Measurements from ENCODE around the gene NEU2. TPM values are rescaled to one million over a fixed set of nuclear protein-coding genes. Genes with fewer than 3 reads are reported as not detected.
"Not testable (repeated sequence)": the region's sequence is repeated elsewhere in the genome, so short reads cannot be mapped to it uniquely, and the experiment has no call there.

Gene NEU2
- total RNA-seq, 1 donor: not detected

- no peak overlapping the region for H3K4me3 ChIP-seq (ENCODE audit: low read depth, low read length)
- no peak for DNase-seq (ENCODE audit: low read depth)
- TF ChIP-seq CTCF (IDR thresholded peaks at IDR 0.05; ENCODE audit: insufficient read depth, low read depth, low read length): no peak
Measured at GRCh38 chr2:233015019-233015645, 17.3 kb upstream of the NEU2 start.

- no peak for TF ChIP-seq CTCF (IDR thresholded peaks at IDR 0.05; ENCODE audit: insufficient read depth, low read depth, low read length)
- H3K4me3 ChIP-seq (ENCODE audit: low read depth, low read length): no peak overlapping the region
- no peak for DNase-seq (ENCODE audit: low read depth)
Measured at GRCh38 chr2:233017947-233018346, 14.5 kb upstream of the NEU2 start.

- not testable (repeated sequence) for DNase-seq (ENCODE audit: low read depth); H3K4me3 ChIP-seq (ENCODE audit: low read depth, low read length)
Measured at GRCh38 chr2:233019610-233020009, 12.9 kb upstream of the NEU2 start.

GRCh38 chr2:233020454-233020853 lies 12.0 kb upstream of the NEU2 start:
- no peak for DNase-seq (ENCODE audit: low read depth)
- H3K4me3 ChIP-seq (ENCODE audit: low read depth, low read length): no peak overlapping the region
- no peak for TF ChIP-seq CTCF (IDR thresholded peaks at IDR 0.05; ENCODE audit: insufficient read depth, low read depth, low read length)

GRCh38 chr2:233021771-233022170 lies 10.7 kb upstream of the NEU2 start:
- no peak overlapping the region for H3K4me3 ChIP-seq (ENCODE audit: low read depth, low read length)
- no peak for DNase-seq (ENCODE audit: low read depth)
- TF ChIP-seq CTCF (IDR thresholded peaks at IDR 0.05; ENCODE audit: insufficient read depth, low read depth, low read length): no peak

GRCh38 chr2:233022561-233022960 lies 9.9 kb upstream of the NEU2 start:
- no peak overlapping the region for H3K4me3 ChIP-seq (ENCODE audit: low read depth, low read length)
- no peak for TF ChIP-seq CTCF (IDR thresholded peaks at IDR 0.05; ENCODE audit: insufficient read depth, low read depth, low read length)
- no peak for DNase-seq (ENCODE audit: low read depth)

- no peak for DNase-seq (ENCODE audit: low read depth)
- no peak overlapping the region for H3K4me3 ChIP-seq (ENCODE audit: low read depth, low read length)
- no peak for TF ChIP-seq CTCF (IDR thresholded peaks at IDR 0.05; ENCODE audit: insufficient read depth, low read depth, low read length)
Measured at GRCh38 chr2:233023007-233023760, 9.3 kb upstream of the NEU2 start.

Measured in fibroblast of villous mesenchyme (primary cell).